ENCODE data around the gene UNK. TPM values are rescaled to one million over a fixed set of nuclear protein-coding genes. Genes with fewer than 3 reads are reported as not detected.
"Not testable (repeated sequence)": the region's sequence is repeated elsewhere in the genome, so short reads cannot be mapped to it uniquely, and the experiment has no call there.

Gene UNK
- total RNA-seq, 1 experiment from 2014 or later: 16.0 TPM

DNA sequence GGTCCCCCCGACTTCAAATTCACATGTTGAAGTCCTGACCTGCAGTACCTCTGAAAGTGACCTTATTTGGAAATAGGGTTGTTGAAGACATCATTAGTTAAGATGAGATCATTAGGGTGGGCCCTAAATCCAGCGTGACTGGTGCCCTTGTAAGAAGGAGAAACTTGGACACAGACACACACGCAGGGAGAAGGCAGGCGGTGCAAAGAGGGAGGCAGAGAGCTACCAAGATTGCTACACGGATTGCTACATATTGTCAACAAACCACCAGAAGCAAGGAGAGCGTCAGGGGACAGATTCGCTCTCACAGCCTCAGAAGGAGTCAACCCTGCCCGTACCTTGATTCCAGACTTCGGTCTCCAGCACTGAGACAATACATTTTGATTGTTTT lies 77.3 kb downstream of the UNK start:
- H3K27me3 ChIP-seq: no peaks in the 10 kb centered on the region
- H3K9me3 ChIP-seq: no peaks in the 10 kb centered on the region
- no peaks in the 10 kb centered on the region for H3K36me3 ChIP-seq
- H3K4me3 ChIP-seq: no peak overlapping the region
- no peak for DNase-seq

DNA sequence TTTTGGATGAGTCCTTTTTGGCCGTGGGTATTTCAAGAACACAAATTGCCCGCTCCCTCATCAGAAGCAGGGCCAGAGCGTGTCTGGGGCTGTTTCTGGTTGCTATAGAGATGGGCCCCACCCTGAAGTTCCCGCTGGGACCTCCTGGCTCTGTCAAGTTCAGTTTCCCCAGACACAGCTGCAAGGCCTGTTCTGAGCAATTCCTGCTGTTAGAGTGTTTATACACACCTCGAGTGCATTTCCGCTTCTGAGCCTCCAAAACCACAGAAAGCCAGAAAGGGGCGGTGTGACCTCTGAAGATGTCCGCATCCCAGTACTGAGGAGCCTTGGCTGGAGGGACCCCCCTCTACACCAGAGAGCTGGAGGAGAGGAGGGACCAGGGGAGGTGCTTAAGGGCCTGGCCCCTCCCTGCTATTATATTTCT lies 79.9 kb downstream of the UNK start:
- H3K4me3 ChIP-seq: no peak overlapping the region
- no peaks in the 10 kb centered on the region for H3K36me3 ChIP-seq
- DNase-seq: peak; percentile 78
- H3K27me3 ChIP-seq: no peaks in the 10 kb centered on the region
- no peaks in the 10 kb centered on the region for H3K9me3 ChIP-seq

DNA sequence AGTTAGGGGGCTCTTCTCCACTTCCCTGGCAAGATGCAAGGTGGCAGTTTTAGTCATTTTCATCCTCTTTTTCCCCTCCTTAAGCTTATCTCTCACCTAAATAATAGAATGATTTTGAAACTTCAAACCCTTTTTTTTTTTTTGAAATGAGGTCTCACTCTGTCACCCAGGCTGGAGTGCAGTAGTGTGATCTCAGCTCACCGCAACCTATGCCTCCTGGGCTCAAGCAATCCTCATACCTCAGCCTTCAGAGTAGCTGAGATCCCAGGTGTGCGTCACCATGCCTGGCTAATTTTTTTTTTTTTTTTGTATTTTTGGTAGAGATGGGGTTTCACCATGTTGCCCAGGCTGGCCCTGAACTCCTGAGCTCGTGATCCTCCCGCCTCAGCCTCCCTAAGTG lies 80.3 kb downstream of the UNK start:
- DNase-seq: not testable (repeated sequence)

DNA sequence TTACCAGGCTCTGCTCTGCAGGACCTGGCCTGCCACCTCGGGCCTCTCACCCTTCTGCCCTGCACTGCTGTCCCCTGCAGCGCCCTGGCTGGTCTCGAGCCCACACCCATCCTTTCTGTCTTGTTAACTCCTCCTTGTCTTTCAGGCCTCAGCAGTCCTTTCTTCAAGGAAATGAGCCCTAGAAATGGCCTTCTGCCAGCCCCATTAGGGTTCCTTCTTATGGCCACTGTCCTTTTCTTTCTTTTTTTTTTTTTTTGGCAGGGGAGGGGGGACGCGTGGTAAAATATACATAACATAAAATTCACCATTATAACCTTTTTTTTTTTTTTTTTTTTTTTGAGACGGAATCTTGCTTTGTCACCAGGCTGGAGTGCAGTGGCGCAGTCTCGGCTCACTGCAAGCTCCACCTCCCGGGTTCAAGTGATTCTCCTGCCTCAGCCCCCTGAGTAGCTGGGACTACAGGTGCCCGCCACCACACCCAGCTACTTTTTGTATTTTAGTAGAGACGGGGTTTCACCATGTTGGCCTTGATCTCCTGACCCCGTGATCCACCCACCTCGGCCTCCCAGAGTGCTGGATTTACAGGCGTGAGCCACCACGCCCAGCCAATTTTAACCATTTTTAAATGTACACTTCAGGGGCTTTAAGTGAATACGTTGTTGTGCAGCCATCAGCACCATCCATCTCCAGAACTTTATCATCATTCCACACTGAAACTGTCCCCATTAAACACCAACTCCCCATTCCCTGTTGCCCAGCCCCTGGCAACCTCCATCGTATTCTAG lies 81.0 kb downstream of the UNK start:
- H3K9me3 ChIP-seq, H3K36me3 ChIP-seq, DNase-seq, H3K4me3 ChIP-seq, H3K27me3 ChIP-seq: not testable (repeated sequence)

More for the DNA sequence above, 80.3 kb downstream of the UNK start:
- not testable (repeated sequence) for H3K27me3 ChIP-seq, H3K9me3 ChIP-seq, H3K36me3 ChIP-seq, H3K4me3 ChIP-seq

DNA sequence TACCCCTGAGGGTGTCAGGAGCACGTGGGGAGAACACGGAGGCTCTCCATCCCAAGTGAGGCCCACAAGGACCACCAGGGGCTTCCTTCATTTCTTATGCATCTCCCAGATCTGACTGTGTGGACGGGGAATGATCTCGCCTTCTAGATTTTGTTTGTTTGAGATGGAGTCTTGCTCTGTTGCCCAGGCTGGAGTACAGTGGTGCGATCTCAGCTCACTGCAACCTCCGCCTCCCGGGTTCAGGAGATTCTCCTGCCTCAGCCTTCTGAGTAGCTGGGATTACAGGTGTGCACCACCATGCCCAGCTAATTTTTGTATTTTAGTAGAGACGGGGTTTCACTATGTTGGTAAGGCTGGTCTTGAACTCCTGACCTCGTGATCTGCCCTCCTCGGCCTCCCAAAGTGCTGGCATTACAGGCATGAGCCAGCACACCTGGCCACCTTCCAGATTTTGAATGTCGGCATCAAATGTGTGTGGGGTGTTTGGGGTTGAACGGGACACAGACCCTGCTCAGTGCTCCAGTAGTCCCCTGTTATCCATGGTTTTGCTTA lies 84.2 kb downstream of the UNK start:
- not testable (repeated sequence) for H3K27me3 ChIP-seq, DNase-seq, H3K9me3 ChIP-seq, H3K36me3 ChIP-seq, H3K4me3 ChIP-seq

DNA sequence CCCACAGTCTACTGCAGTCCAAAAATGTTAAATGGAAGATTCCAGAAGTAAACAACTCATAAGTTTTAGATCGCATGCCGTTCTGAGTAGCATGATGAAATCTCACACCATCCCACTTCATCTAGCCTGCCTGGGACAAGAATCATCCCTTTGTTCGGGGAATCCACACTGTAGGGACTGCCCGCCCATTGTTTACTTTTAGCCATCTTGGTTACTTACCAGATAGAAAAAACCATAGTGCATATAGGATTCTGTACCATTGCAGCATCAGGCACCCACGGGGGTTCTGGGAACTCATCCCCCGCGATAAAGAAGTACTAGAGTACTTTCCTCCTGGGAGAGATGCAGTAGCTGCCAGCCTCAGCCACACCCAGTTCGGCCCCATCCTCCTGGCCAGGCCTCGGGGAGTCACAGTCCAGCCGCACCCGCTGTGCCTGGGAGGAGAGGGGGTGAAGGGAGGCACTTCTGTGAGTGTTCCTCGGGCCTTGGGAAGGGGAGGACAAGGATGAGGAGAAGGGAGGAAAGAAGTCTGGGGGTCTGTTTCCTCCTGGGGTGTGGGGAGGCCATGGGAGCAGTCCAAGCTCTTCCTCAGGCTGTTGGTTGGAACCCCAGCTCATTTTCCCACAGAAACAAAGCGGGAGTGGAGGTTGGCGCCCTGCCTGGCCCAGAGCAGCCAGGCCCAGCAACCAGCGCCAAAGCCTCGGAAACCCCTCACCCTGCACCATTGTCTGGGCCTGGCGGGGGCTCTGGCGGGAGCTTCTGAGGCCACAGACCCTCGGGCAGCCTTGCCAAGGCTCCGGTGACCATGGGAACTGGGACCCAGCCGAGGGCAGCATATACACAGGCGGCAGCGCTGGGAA lies 84.9 kb downstream of the UNK start:
- Histone ChIP-seq H3K36me3 (peaks cover 7% of the 10 kb centered on the region), H3K9me3 (no peaks in the 10 kb centered on the region), H3K4me3 (peak overlapping the region; percentile 8), H3K27me3 (no peaks in the 10 kb centered on the region)
- peak; percentile 89 for DNase-seq

DNA sequence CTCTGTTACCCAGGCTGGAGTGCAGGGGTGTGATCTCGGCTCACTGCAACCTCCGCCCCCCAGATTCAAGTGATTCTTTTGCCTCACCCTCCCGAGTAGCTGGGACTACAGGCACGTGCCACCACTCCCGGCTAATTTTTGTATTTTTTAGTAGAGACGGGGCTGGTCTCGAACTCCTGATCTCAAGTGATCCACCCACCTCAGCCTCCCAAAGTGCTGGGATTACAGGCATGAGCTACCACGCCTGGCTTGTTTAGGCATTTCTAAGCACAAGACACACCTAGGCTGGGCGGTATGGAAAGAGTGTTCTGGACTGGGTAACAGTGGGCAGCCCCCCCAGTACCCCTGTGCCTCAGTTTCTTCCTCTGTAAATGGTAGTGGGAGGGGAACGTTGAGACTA lies 85.6 kb downstream of the UNK start:
- not testable (repeated sequence) for H3K27me3 ChIP-seq, H3K9me3 ChIP-seq, H3K4me3 ChIP-seq, DNase-seq
- H3K36me3 ChIP-seq: peaks cover 11% of the 10 kb centered on the region

DNA sequence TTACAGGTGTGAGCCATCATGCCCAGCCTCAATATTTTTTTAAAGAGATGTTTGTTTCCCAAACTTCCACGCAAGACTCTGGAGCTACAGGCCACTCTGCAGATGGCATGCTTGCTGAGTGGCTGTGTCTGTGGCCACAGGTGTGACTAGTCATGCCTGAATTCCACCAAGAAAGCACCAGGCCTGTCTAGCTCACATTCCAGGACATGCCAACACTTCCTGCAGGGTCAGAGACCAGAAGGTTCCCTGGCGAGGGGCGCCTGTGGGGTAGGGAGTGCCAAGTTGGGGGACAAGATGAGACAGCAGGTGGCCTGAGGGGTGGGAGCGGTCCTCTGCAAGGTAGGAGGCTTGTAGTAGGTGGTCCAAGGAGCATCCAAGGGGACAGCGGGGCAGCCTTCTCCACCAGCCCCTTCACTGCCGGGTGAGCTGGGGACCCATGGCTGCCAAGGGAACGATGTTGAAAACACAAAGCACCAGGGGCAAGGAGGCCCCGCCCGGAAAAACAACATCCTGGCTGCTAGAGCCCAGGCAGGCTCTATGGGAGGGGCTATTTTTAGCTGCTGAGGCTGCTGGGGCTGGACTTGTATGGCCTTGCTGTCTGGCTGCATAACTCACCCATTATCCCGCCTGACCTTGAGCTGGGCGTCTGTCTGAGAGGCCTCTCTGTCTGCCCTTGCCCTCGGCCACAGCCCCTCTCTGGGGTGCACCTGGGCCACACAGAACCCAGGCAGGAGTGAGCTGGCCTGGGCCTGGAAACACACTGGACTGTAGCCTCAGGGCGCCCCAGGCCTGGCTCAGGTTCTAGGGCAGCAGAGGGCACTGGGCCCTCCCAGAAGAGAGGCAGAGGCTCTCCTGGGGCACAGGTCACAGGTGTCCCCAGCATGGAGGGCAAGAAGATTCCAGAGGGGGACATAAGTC lies 88.1 kb downstream of the UNK start:
- Histone ChIP-seq H3K9me3 (no peaks in the 10 kb centered on the region), H3K4me3 (no peak overlapping the region), H3K27me3 (no peaks in the 10 kb centered on the region), H3K36me3 (peaks cover 24% of the 10 kb centered on the region)
- peak; percentile 84 for DNase-seq

DNA sequence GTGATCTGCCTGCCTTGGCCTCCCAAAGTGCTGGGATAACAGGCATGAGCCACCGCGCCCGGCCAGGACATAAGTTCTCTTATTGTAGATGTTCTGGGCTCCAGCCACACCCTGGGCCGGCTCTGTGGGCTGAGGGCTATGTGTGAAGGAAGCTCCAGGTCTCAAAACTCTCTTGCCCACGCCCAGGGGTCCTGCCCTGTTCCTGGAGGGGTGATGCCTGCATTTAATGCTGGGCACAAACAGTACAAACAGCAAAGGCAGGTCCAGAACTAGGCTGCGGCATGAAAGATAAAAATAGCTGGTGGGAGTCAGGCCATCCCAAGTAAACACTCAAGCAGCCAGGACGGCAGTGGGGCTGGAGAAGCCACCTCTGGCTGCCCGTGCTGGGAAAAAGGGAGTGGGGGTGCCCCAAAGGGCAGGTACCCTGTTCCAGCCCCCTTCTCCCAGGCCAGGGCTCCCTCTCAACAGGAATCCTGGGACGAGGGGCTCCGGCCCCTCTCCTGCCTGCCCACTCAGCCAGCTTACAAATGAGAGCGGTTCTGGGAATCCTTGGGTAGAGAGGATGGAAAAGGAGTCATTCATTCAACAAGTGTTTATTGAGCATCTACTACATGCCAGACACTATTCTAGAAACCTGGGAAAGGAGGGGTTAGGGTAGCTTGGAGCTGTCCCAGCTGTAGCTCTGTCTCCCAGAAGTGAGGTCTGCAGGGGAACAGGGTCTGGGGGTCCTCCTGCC lies 89.1 kb downstream of the UNK start:
- Histone ChIP-seq H3K9me3 (no peaks in the 10 kb centered on the region), H3K4me3 (no peak overlapping the region), H3K36me3 (peaks cover 24% of the 10 kb centered on the region), H3K27me3 (no peaks in the 10 kb centered on the region)
- no peak for DNase-seq

DNA sequence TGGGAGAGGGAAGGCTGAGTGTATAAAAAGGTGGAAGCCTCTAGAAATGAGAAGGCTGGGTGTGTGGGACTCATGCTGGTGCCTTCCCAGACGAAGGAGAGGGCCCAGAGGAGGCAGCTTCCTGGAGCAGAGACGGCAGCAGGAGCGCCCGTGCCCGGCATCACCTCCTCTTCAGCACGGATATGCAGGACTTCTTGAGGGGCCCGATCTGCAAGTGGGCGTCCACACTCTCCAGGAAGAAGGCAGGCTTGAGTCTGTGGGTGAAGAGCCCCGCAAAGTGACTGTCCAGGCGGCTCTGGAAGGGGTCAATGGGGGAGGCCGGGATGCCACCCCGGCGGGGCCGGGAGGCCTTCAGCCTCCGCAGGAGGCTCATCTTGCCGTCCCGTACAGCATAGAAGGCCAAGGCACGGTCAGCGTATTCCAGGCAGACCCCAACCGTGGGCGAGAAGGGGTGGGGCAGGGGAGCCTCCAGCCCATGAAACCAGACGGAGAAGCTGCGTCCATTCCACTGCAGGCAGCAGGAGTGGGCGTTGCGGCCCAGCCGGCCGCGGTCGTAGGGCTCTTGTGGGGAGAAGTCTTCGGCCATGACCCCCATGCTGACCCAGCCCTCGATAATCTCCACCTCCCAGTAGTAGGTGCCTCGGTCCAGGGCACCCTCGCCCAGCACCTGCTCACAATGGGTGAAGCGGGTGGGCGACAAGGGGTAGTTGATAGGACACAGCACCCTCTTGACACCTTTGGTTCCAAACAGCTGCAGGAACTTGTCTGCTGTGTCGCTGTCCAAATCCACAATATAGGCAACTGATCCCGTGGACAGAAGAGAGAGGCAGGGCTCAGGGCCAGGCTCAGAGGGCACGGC lies 89.9 kb downstream of the UNK start:
- peaks cover 24% of the 10 kb centered on the region for H3K36me3 ChIP-seq
- DNase-seq: no peak
- H3K9me3 ChIP-seq: no peaks in the 10 kb centered on the region
- H3K27me3 ChIP-seq: no peaks in the 10 kb centered on the region
- H3K4me3 ChIP-seq: no peak overlapping the region

Other genes starting within 250 kb of the UNK start
- 0.15 and 4.7 TPM in 2 replicates for gene MYO15B, start 197.0 kb upstream of the UNK start, total RNA-seq (2014; rRNA removed; shearing (Covaris generic); ENCODE audit: low replicate concordance)
- gene SMIM5, start 151.4 kb upstream of the UNK start, total RNA-seq (2014; rRNA removed; shearing (Covaris generic); ENCODE audit: low replicate concordance): 0.69 TPM in 1 of 2 replicates, not detected in the other
- gene RECQL5, start 117.7 kb upstream of the UNK start, total RNA-seq (2014; rRNA removed; shearing (Covaris generic); ENCODE audit: low replicate concordance): 16.8 and 23.0 TPM in 2 replicates
- gene SAP30BP, start 117.5 kb upstream of the UNK start, total RNA-seq (2014; rRNA removed; shearing (Covaris generic); ENCODE audit: low replicate concordance): 105 and 108 TPM in 2 replicates
- not detected in 2 replicates for gene ITGB4, start 63.3 kb upstream of the UNK start, total RNA-seq (2014; rRNA removed; shearing (Covaris generic); ENCODE audit: low replicate concordance)
- 30.4 and 51.1 TPM in 2 replicates for gene GALK1, start 19.6 kb upstream of the UNK start, total RNA-seq (2014; rRNA removed; shearing (Covaris generic); ENCODE audit: low replicate concordance)
- 0.20 and 0.23 TPM in 2 replicates for gene UNC13D, start 59.6 kb downstream of the UNK start, total RNA-seq (2014; rRNA removed; shearing (Covaris generic); ENCODE audit: low replicate concordance)
- 6.6 and 7.9 TPM in 2 replicates for gene WBP2, start 70.5 kb downstream of the UNK start, total RNA-seq (2014; rRNA removed; shearing (Covaris generic); ENCODE audit: low replicate concordance)
- gene TRIM47, start 93.8 kb downstream of the UNK start, total RNA-seq (2014; rRNA removed; shearing (Covaris generic); ENCODE audit: low replicate concordance): 40.4 and 54.2 TPM in 2 replicates
- gene TRIM65, start 112.1 kb downstream of the UNK start, total RNA-seq (2014; rRNA removed; shearing (Covaris generic); ENCODE audit: low replicate concordance): 27.6 and 49.4 TPM in 2 replicates
- 75.8 and 100 TPM in 2 replicates for gene MRPL38, start 120.1 kb downstream of the UNK start, total RNA-seq (2014; rRNA removed; shearing (Covaris generic); ENCODE audit: low replicate concordance)
- 13.4 and 15.2 TPM in 2 replicates for gene FBF1, start 156.2 kb downstream of the UNK start, total RNA-seq (2014; rRNA removed; shearing (Covaris generic); ENCODE audit: low replicate concordance)
- gene ACOX1, start 194.4 kb downstream of the UNK start, total RNA-seq (2014; rRNA removed; shearing (Covaris generic); ENCODE audit: low replicate concordance): 24.5 and 26.9 TPM in 2 replicates
- gene TEN1, start 194.4 kb downstream of the UNK start, total RNA-seq (2014; rRNA removed; shearing (Covaris generic); ENCODE audit: low replicate concordance): 23.2 and 23.9 TPM in 2 replicates
- 1.3 and 6.4 TPM in 2 replicates for gene CDK3, start 216.0 kb downstream of the UNK start, total RNA-seq (2014; rRNA removed; shearing (Covaris generic); ENCODE audit: low replicate concordance)
- not detected in 2 replicates for gene EVPL, start 242.5 kb downstream of the UNK start, total RNA-seq (2014; rRNA removed; shearing (Covaris generic); ENCODE audit: low replicate concordance)